K562 (cell line): ENCODE results near the gene CSTF2T. TPM values are rescaled to one million over a fixed set of nuclear protein-coding genes. Genes with fewer than 3 reads are reported as not detected.

ENCODE experiments used
- HDAC2 ChIP-seq: fragments of 450-650 bp; IDR thresholded peaks from 2 replicates; pipeline ENCODE4 v1.6.1; 2016; ENCODE audit warnings: mild to moderate bottlenecking
- HDAC6 ChIP-seq: IDR thresholded peaks from 2 replicates; pipeline ENCODE4 v1.6.1; 2012; ENCODE audit warnings: low read depth, mild to moderate bottlenecking, control low read depth, inconsistent platforms, low read length, moderate library complexity
- NCOA4 ChIP-seq: fragments of 450-650 bp; IDR thresholded peaks from 2 replicates; pipeline ENCODE4 v1.6.1; 2018; ENCODE audit warnings: mild to moderate bottlenecking; ENCODE audit not compliant: partially characterized antibody
- NR2F6 ChIP-seq: fragments of 450-650 bp; formaldehyde crosslinking; IDR thresholded peaks from 2 replicates; pipeline ENCODE4 v1.4.0; 2020; ENCODE audit warnings: mild to moderate bottlenecking
- NRF1 ChIP-seq, 2 experiments: fragments of 450-650 bp; IDR thresholded peaks in 1 of 2; conservative IDR thresholded peaks in 1 of 2; 2 replicates each; pipeline ENCODE4 v1.6.1; 2014; ENCODE audit warnings: mild to moderate bottlenecking in 2 of 2
- SNRNP70 ChIP-seq: fragments of 200-400 bp; formaldehyde crosslinking; optimal IDR thresholded peaks from 2 replicates; pipeline ENCODE3; 2017; ENCODE audit warnings: low read depth, low read length
- TBP ChIP-seq: optimal IDR thresholded peaks from 2 replicates; pipeline ENCODE3; 2011; ENCODE audit warnings: low read depth, low read length, improper control_type of control experiment
- polyA plus RNA-seq, 8 experiments: library from polyadenylated mRNA; depleted of rRNA in 4 of 8; stranded (reverse) in 5 of 8; unstranded in 3 of 8; fragments of >200 nt; fragmentation: Nextera tagmentation in 2 of 8; fragmentation: Illumina TruSeq in 1 of 8; extraction: Ambion mirVana in 2 of 8; extraction: Trizol in 1 of 8; gene quantifications; 2 replicates each; pipeline versions ENCODE4 v1.2.1 to v1.2.3, GENCODE V29; 2011 to 2014; ENCODE audit warnings: inconsistent platforms in 1 of 8, missing spikeins in 1 of 8
- total RNA-seq, 7 experiments: library from RNA; depleted of rRNA in 6 of 7; stranded (reverse); fragments of >200 nt in 6 of 7; fragmentation: Illumina TruSeq in 2 of 7; extraction: Trizol in 2 of 7; gene quantifications; 2 replicates each; pipeline versions ENCODE4 v1.2.1 to v1.2.3, GENCODE V29; 2011 to 2021; ENCODE audit warnings: low replicate concordance in 1 of 7
- TF ChIP-seq, protein P1 (sequence below), 2 experiments: IDR thresholded peaks in 1 of 2; conservative IDR thresholded peaks in 1 of 2; 2 replicates each; pipeline ENCODE4 v1.6.1; 2016; ENCODE audit warnings: low read depth in 2 of 2, mild to moderate bottlenecking in 1 of 2, missing compliant biosample characterization in 1 of 2, missing genetic modification characterization in 1 of 2, moderate library complexity in 1 of 2
- TF ChIP-seq, protein P2 (sequence below): fragments of 250-450 bp; sonication (Bioruptor Pico); IDR thresholded peaks from 2 replicates; pipeline ENCODE4 v1.8.0; 2022; ENCODE audit warnings: inconsistent platforms
- TF ChIP-seq, protein P3 (sequence below), 2 experiments: IDR thresholded peaks; 2 replicates each; pipeline ENCODE4 v1.6.1; 2011; ENCODE audit warnings: borderline replicate concordance in 1 of 2, control low read depth in 1 of 2, low read depth in 1 of 2, low read length in 1 of 2, mild to moderate bottlenecking in 1 of 2, mixed read lengths in 1 of 2, moderate library complexity in 1 of 2; ENCODE audit not compliant: insufficient read depth in 1 of 2, insufficient read length in 1 of 2, poor library complexity in 1 of 2, severe bottlenecking in 1 of 2; ENCODE audit errors: extremely low read depth in 1 of 2

CSTF2T gene
- total and polyA plus RNA-seq, 9 of the 15 experiments (the other 6 are each of a cell fraction or from before 2014, with no cell fraction given), result 10.3 to 32.4 (median 24.2) TPM

DNA sequence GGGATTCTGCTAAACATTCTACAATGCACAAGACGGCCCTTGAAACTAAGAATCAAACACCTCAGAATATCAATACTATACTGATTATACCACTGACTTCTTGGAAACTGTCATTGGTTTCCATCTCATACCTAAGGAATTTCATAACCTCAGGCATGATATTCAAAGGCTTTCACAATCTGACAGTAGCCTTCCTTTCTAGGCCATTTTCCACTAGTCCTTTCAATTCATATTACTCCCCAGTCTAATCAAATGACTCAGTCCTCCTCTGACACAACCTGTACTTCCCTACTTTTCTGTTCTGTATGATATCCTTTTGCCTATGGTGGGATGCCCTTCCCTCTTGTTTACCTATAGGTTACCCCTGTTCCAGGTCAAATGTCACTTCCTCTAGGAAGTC, 48.3 kb downstream of the CSTF2T start (continued):
- TF ChIP-seq, protein P1, sequence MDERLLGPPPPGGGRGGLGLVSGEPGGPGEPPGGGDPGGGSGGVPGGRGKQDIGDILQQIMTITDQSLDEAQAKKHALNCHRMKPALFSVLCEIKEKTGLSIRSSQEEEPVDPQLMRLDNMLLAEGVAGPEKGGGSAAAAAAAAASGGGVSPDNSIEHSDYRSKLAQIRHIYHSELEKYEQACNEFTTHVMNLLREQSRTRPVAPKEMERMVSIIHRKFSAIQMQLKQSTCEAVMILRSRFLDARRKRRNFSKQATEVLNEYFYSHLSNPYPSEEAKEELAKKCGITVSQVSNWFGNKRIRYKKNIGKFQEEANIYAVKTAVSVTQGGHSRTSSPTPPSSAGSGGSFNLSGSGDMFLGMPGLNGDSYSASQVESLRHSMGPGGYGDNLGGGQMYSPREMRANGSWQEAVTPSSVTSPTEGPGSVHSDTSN (CRISPR knock-in tag; IDR thresholded peaks at IDR 0.05; ENCODE audit: low read depth), result no peak
- TF ChIP-seq, protein P1 (tag; conservative IDR thresholded peaks at IDR 0.05; ENCODE audit: low read depth), result no peak
- TF ChIP-seq NCOA4 (no peak), NRF1 (conservative IDR thresholded peaks at IDR 0.05 in 1 of 2, IDR thresholded peaks at IDR 0.05 in 1 of 2) (no peak), SNRNP70 (no peak), HDAC6 (no peak), HDAC2 (no peak), NR2F6 (no peak), TBP (no peak)
- TF ChIP-seq, protein P2, sequence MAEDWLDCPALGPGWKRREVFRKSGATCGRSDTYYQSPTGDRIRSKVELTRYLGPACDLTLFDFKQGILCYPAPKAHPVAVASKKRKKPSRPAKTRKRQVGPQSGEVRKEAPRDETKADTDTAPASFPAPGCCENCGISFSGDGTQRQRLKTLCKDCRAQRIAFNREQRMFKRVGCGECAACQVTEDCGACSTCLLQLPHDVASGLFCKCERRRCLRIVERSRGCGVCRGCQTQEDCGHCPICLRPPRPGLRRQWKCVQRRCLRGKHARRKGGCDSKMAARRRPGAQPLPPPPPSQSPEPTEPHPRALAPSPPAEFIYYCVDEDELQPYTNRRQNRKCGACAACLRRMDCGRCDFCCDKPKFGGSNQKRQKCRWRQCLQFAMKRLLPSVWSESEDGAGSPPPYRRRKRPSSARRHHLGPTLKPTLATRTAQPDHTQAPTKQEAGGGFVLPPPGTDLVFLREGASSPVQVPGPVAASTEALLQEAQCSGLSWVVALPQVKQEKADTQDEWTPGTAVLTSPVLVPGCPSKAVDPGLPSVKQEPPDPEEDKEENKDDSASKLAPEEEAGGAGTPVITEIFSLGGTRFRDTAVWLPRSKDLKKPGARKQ (CRISPR knock-in tag), result no peak
- TF ChIP-seq, protein P3, sequence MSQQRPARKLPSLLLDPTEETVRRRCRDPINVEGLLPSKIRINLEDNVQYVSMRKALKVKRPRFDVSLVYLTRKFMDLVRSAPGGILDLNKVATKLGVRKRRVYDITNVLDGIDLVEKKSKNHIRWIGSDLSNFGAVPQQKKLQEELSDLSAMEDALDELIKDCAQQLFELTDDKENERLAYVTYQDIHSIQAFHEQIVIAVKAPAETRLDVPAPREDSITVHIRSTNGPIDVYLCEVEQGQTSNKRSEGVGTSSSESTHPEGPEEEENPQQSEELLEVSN (IDR thresholded peaks at IDR 0.05; ENCODE audit: borderline replicate concordance in 1 of 2, extremely low read depth in 1 of 2, insufficient read depth in 1 of 2, insufficient read length in 1 of 2, low read depth in 1 of 2, low read length in 1 of 2, poor library complexity in 1 of 2, severe bottlenecking in 1 of 2), result no peak
